Fibroblast of lung (primary cell): ENCODE data around the gene MALL. TPM values are rescaled to one million over a fixed set of nuclear protein-coding genes. Genes with fewer than 3 reads are reported as not detected.
A peak's percentile ranks its signal among the peaks of the same experiment; 100 is the strongest.

ENCODE experiments used
- DNase-seq, 2 donors: peaks; one replicate each; pipeline versions ENCODE4 v3.0.0 to v3.0.0-alpha.2; 2010; ENCODE audit warnings: low read depth in 2 of 2
- H2AFZ ChIP-seq: 2 replicates; pipeline ENCODE4 v1.5.1; 2012; ENCODE audit warnings: low read length, control low read depth, inconsistent platforms
- H3K27ac ChIP-seq: 2 replicates; pipeline ENCODE4 v1.5.1; 2011; ENCODE audit warnings: low read length, control low read depth; ENCODE audit not compliant: insufficient read depth
- H3K27me3 ChIP-seq: 2 replicates; pipeline ENCODE4 v1.5.1; 2011; ENCODE audit warnings: mild to moderate bottlenecking, low read length; ENCODE audit not compliant: control insufficient read depth, insufficient read depth
- H3K36me3 ChIP-seq: 2 replicates; pipeline ENCODE4 v1.5.1; 2011; ENCODE audit warnings: low read length; ENCODE audit not compliant: control insufficient read depth, insufficient read depth
- H3K4me1 ChIP-seq: 2 replicates; pipeline ENCODE4 v1.5.1; 2011; ENCODE audit warnings: low read length; ENCODE audit not compliant: control insufficient read depth, insufficient read depth; ENCODE audit errors: extremely low read depth
- H3K4me2 ChIP-seq: 2 replicates; pipeline ENCODE4 v1.5.1; 2011; ENCODE audit warnings: low read length, control low read depth; ENCODE audit not compliant: insufficient read depth; ENCODE audit errors: extremely low read depth
- H3K4me3 ChIP-seq, 4 experiments: fragments of 200-600 bp in 1 of 4; sonication (generic) in 1 of 4; replicated peaks in 1 of 4; 2 replicates each; pipeline ENCODE4 v1.5.1; 2011 to 2016; ENCODE audit warnings: low read length in 4 of 4, low read depth in 3 of 4, mild to moderate bottlenecking in 3 of 4, control low read depth in 2 of 4, inconsistent platforms in 1 of 4, mixed read lengths in 1 of 4; ENCODE audit not compliant: insufficient read depth in 1 of 4; ENCODE audit errors: control extremely low read depth in 1 of 4
- H3K79me2 ChIP-seq: 2 replicates; pipeline ENCODE4 v1.5.1; 2012; ENCODE audit warnings: mild to moderate bottlenecking, low read length, inconsistent platforms; ENCODE audit not compliant: control insufficient read depth, insufficient read depth
- H3K9ac ChIP-seq: 2 replicates; pipeline ENCODE4 v1.5.1; 2011; ENCODE audit warnings: mild to moderate bottlenecking, low read length, control low read depth; ENCODE audit not compliant: insufficient read depth
- H3K9me3 ChIP-seq: 2 replicates; pipeline ENCODE4 v1.5.1; 2012; ENCODE audit warnings: low read depth, low read length; ENCODE audit not compliant: control insufficient read depth, insufficient read depth
- H4K20me1 ChIP-seq: 2 replicates; pipeline ENCODE4 v1.5.1; 2011; ENCODE audit warnings: low read length; ENCODE audit not compliant: control insufficient read depth, insufficient read depth; ENCODE audit errors: extremely low read depth
- EZH2 ChIP-seq: IDR thresholded peaks from 2 replicates; pipeline ENCODE4 v1.5.1; 2012; ENCODE audit warnings: low read length, control low read depth, mild to moderate bottlenecking; ENCODE audit errors: missing control alignments
- polyA plus RNA-seq, 2 donors: library from polyadenylated mRNA; depleted of rRNA in 1 of 2; stranded (reverse) in 1 of 2; unstranded in 1 of 2; fragments of >200 nt; gene quantifications; 2 replicates each; pipeline ENCODE4 v1.2.1, GENCODE V29; 2011 to 2012; ENCODE audit warnings: missing spikeins in 1 of 2
- total RNA-seq: library from RNA; depleted of rRNA; stranded (reverse); fragments of >200 nt; gene quantifications from 2 replicates; pipeline ENCODE4 v1.2.1, GENCODE V29; 2014
- TF ChIP-seq, protein P1 (sequence below), 2 donors: IDR thresholded peaks in 1 of 2; conservative IDR thresholded peaks in 1 of 2; 1 replicate in 1 of 2; 2 replicates in 1 of 2; pipeline ENCODE4 v1.5.1; 2011 to 2012; ENCODE audit warnings: low read length in 2 of 2, control low read depth in 1 of 2, inconsistent platforms in 1 of 2, low read depth in 1 of 2, mild to moderate bottlenecking in 1 of 2

The MALL gene
- total and polyA plus RNA-seq, 2 donors (not counting 1 experiment from before 2014, with no cell fraction given): 3.1 to 3.6 TPM

DNA sequence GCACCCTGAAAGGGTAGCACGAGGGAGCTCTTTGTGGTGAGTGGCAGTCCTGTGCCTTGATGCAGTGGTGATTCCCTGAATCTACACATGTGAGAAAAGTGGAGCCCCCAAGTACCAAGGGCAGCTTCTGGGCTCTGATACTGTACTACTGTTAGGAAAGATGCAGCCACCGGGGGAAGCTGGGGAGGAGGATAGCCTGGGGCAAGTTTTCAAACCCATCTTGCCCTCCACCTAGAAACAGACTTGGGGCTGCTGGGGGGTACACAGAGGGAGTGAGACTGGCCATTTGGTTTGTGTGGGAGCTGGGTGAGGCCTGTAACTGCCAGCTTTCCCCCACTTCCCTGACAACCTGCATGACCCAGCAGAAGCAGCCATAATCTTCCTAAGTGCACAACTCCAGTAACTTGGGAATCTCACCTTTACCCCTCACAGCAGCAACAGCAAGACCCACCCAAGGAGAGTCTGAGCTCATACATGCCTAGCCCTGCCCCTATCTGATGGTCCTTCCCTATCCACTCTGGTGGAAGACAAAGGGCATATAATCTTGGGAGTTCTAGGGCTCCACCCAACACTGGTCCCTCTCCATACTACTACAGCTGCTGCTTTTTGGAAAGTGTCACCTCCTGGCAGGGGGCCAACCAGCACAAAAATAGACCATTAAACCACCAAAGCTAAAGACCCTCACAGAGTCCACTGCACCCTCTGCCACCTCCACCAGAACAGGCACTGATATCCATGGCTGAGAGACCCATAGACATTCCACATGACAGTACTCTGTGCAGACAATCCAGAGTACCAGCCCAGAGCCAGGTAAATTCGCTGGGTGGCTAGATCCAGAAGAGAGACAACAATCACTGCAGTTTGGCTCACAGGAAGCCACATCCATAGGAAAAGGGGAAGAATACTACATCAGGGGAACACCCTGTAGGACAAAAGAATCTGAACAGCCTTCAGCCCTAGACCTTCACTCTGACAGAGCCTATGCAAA lies 8.2 kb downstream of the MALL start:
- no peak overlapping the region for H3K9ac ChIP-seq
- H3K4me1 ChIP-seq: peaks cover 23% of the 10 kb centered on the region
- no peak overlapping the region for H2AFZ ChIP-seq
- no peaks in the 10 kb centered on the region for H4K20me1 ChIP-seq
- peak overlapping the region; percentile 39 for H3K27ac ChIP-seq
- DNase-seq: peak in 1 of 2 donors; percentile 17
- no peak overlapping the region for H3K4me2 ChIP-seq
- H3K4me3 ChIP-seq: no peak overlapping the region
- TF ChIP-seq EZH2: no peak
- TF ChIP-seq, protein P1, sequence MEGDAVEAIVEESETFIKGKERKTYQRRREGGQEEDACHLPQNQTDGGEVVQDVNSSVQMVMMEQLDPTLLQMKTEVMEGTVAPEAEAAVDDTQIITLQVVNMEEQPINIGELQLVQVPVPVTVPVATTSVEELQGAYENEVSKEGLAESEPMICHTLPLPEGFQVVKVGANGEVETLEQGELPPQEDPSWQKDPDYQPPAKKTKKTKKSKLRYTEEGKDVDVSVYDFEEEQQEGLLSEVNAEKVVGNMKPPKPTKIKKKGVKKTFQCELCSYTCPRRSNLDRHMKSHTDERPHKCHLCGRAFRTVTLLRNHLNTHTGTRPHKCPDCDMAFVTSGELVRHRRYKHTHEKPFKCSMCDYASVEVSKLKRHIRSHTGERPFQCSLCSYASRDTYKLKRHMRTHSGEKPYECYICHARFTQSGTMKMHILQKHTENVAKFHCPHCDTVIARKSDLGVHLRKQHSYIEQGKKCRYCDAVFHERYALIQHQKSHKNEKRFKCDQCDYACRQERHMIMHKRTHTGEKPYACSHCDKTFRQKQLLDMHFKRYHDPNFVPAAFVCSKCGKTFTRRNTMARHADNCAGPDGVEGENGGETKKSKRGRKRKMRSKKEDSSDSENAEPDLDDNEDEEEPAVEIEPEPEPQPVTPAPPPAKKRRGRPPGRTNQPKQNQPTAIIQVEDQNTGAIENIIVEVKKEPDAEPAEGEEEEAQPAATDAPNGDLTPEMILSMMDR (conservative IDR thresholded peaks at IDR 0.05 in 1 of 2, IDR thresholded peaks at IDR 0.05 in 1 of 2; ENCODE audit: low read depth in 1 of 2, low read length in 2 of 2): no peak
- H3K9me3 ChIP-seq: no peaks in the 10 kb centered on the region
- H3K36me3 ChIP-seq: no peaks in the 10 kb centered on the region
- H3K79me2 ChIP-seq: peaks cover 2% of the 10 kb centered on the region
- H3K27me3 ChIP-seq: no peaks in the 10 kb centered on the region

DNA sequence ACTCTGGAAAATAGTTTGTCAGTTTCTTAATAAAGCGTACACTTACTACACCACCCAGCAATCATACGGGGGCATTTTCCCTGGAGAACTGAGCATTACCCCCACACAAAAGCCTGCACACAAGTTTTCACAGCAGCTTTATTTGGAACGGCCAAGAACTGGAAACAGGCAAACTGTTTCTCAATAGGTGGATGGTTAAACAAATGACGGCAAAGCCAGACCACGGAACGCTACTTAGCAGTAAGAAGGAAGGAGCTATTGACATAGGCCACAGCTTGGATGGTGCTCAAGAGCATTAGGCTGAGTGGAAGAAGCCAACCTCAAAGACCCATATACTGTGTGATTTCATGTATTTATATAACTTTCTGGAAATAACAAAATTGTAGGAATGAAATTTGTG lies 9.0 kb downstream of the MALL start:
- H4K20me1 ChIP-seq: no peaks in the 10 kb centered on the region
- peak overlapping the region; percentile 39 for H3K27ac ChIP-seq
- H3K4me3 ChIP-seq: no peak overlapping the region
- H3K79me2 ChIP-seq: peaks cover 2% of the 10 kb centered on the region
- no peak overlapping the region for H2AFZ ChIP-seq
- peaks cover 31% of the 10 kb centered on the region for H3K4me1 ChIP-seq
- TF ChIP-seq, protein P1 (conservative IDR thresholded peaks at IDR 0.05 in 1 of 2, IDR thresholded peaks at IDR 0.05 in 1 of 2; ENCODE audit: low read depth in 1 of 2, low read length in 2 of 2): no peak
- TF ChIP-seq EZH2: no peak
- H3K9ac ChIP-seq: no peak overlapping the region
- no peak overlapping the region for H3K4me2 ChIP-seq
- H3K27me3 ChIP-seq: no peaks in the 10 kb centered on the region
- no peaks in the 10 kb centered on the region for H3K9me3 ChIP-seq
- H3K36me3 ChIP-seq: no peaks in the 10 kb centered on the region
- peak; percentile 97 for DNase-seq

DNA sequence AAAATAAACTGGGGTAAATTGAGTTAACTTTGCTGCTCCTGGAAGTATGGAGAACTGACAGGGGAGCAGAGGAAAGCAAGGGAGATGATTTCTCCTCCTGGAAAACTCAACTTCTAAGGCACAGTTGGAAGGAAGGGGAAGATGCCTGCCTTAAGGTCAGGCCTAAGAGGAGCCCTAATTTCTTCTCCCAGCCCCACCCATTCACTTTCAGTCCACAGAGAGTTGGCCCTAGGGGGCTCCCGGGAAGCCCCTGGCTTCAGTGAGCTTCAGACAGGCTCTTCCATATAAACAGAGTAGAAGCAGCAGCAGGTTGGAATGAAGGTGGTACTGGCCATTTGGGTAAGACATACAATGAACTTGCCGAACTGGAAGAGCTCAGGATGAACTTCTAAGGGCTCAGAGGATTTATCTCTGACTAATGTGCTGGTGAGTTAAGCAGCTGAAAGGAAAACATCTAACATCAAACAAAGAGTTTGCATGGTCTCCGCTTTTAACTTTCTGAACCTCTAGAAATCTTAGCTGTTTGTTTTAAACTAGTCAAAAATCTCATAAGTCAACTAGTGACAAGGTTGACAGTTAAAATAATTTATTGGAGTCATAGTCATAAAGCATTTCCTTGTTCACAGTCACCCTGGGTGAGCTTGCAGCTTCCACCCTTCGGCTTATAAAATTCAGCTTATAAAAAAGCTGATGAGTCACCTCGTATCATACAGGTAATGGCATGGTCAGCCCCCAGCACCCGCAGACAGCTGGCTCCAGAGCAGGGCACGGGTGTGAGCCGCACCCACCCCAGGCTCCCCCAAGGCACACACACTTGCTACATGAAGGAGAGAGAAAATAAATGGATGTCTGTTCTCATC lies 9.8 kb downstream of the MALL start:
- no peak for TF ChIP-seq EZH2
- TF ChIP-seq, protein P1 (conservative IDR thresholded peaks at IDR 0.05 in 1 of 2, IDR thresholded peaks at IDR 0.05 in 1 of 2; ENCODE audit: low read depth in 1 of 2, low read length in 2 of 2): no peak
- Histone ChIP-seq H3K9me3 (no peaks in the 10 kb centered on the region), H3K27ac (peak overlapping the region; percentile 65), H3K9ac (no peak overlapping the region), H3K36me3 (no peaks in the 10 kb centered on the region), H3K4me3 (no peak overlapping the region), H3K4me2 (peak overlapping the region; percentile 71), H3K79me2 (peaks cover 2% of the 10 kb centered on the region), H3K4me1 (peaks cover 34% of the 10 kb centered on the region), H3K27me3 (no peaks in the 10 kb centered on the region), H2AFZ (peak overlapping the region; percentile 26), H4K20me1 (no peaks in the 10 kb centered on the region)
- DNase-seq: peak; percentile 58 to 90
